Lung (tissue), 12 donors: Measurements from ENCODE around the gene CYB5B. TPM values are rescaled to one million over a fixed set of nuclear protein-coding genes. Genes with fewer than 3 reads are reported as not detected.

Source experiments
- ATAC-seq: fragments of 200-7000 bp; cut with Tn5 transposase; one replicate; pipeline ENCODE4 v1.9.1; 2020; ENCODE audit warnings: moderate number of reproducible peaks; ENCODE audit not compliant: insufficient read depth, low FRiP score
- DNase-seq, 3 donors: peaks; one replicate each; pipeline ENCODE4 v3.0.0-alpha.2; 2013 to 2017
- H3K27ac ChIP-seq, 2 donors: one replicate each; pipeline ENCODE4 v1.5.1; 2013; ENCODE audit warnings: mild to moderate bottlenecking in 2 of 2, moderate library complexity in 2 of 2, control low read depth in 1 of 2, inconsistent platforms in 1 of 2, low read depth in 1 of 2, low read length in 1 of 2
- H3K27me3 ChIP-seq, 3 donors: one replicate each; pipeline ENCODE4 v1.5.1; 2013; ENCODE audit warnings: low read length in 2 of 3; ENCODE audit not compliant: control insufficient read depth in 3 of 3, insufficient read depth in 3 of 3
- H3K36me3 ChIP-seq, 4 donors: one replicate each; pipeline ENCODE4 v1.5.1; 2013; ENCODE audit warnings: low read length in 4 of 4, mild to moderate bottlenecking in 1 of 4, moderate library complexity in 1 of 4; ENCODE audit not compliant: control insufficient read depth in 4 of 4, insufficient read depth in 4 of 4
- H3K4me1 ChIP-seq, 5 donors: one replicate each; pipeline ENCODE4 v1.5.1; 2013; ENCODE audit warnings: low read length in 5 of 5, mild to moderate bottlenecking in 2 of 5, moderate library complexity in 1 of 5; ENCODE audit not compliant: control insufficient read depth in 5 of 5, insufficient read depth in 5 of 5
- H3K4me3 ChIP-seq: one replicate; pipeline ENCODE4 v1.5.1; 2013; ENCODE audit warnings: mild to moderate bottlenecking, control low read depth, moderate library complexity
- H3K9ac ChIP-seq, 2 donors: one replicate each; pipeline ENCODE4 v1.5.1; 2013; ENCODE audit warnings: low read length in 2 of 2, control low read depth in 1 of 2; ENCODE audit not compliant: insufficient read depth in 1 of 2
- H3K9me3 ChIP-seq, 4 donors: one replicate each; pipeline ENCODE4 v1.5.1; 2013; ENCODE audit warnings: low read length in 3 of 4, mild to moderate bottlenecking in 1 of 4, moderate library complexity in 1 of 4; ENCODE audit not compliant: control insufficient read depth in 4 of 4, insufficient read depth in 3 of 4
- WGBS, 2 donors: extraction: QIAGEN DNeasy Blood & Tissue Kit; methylation state at CpG; one replicate each; pipeline ENCODE4 v1.1.7; 2013; 5-methylcytosine and 5-hydroxymethylcytosine counted together
- polyA plus RNA-seq, 2 donors: library from polyadenylated mRNA; stranded (reverse); fragments of 200-250 nt; gene quantifications; one replicate each; pipeline ENCODE4 v1.2.1, GENCODE V29; 2013
- total RNA-seq, 2 donors: library from RNA; depleted of rRNA in 1 of 2; stranded (reverse); fragments of >200 nt in 1 of 2; gene quantifications; one replicate each; pipeline ENCODE4 v1.2.1, GENCODE V29; 2014 to 2021
- TF ChIP-seq, protein P1 (sequence below): IDR thresholded peaks from 2 replicates; pipeline ENCODE4 v1.5.1; 2012; ENCODE audit warnings: mild to moderate bottlenecking; ENCODE audit errors: control extremely low read depth, extremely low read depth
- donor health status: control.
- donor health status: control.
- donor health status: Bipolar disorder and iron deficiency.
- donor health status: healthy.
- donor health status: DM: yes; HTN: yes; CAD: no.

CYB5B gene
- total and polyA plus RNA-seq, 4 donors = 68.1 to 103 (median 75.7) TPM

GRCh38 chr16:69479775-69480174 lies 55.4 kb downstream of the CYB5B start:
- DNase-seq (no peak), ATAC-seq (no peak)
- 84 to 93% methylated on average over 3 of the region's 3 CpGs for WGBS, 2 donors
- Histone ChIP-seq H3K36me3 (no peaks in the 10 kb centered on the region), H3K27ac (no peak overlapping the region), H3K9ac (no peak overlapping the region), H3K9me3 (no peaks in the 10 kb centered on the region), H3K4me1 (peaks cover 0 to 20% (median 4%) of the 10 kb centered on the region in 5 donors), H3K4me3 (no peak overlapping the region), H3K27me3 (no peaks in the 10 kb centered on the region)
- TF ChIP-seq, protein P1, sequence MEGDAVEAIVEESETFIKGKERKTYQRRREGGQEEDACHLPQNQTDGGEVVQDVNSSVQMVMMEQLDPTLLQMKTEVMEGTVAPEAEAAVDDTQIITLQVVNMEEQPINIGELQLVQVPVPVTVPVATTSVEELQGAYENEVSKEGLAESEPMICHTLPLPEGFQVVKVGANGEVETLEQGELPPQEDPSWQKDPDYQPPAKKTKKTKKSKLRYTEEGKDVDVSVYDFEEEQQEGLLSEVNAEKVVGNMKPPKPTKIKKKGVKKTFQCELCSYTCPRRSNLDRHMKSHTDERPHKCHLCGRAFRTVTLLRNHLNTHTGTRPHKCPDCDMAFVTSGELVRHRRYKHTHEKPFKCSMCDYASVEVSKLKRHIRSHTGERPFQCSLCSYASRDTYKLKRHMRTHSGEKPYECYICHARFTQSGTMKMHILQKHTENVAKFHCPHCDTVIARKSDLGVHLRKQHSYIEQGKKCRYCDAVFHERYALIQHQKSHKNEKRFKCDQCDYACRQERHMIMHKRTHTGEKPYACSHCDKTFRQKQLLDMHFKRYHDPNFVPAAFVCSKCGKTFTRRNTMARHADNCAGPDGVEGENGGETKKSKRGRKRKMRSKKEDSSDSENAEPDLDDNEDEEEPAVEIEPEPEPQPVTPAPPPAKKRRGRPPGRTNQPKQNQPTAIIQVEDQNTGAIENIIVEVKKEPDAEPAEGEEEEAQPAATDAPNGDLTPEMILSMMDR = no peak

DNA sequence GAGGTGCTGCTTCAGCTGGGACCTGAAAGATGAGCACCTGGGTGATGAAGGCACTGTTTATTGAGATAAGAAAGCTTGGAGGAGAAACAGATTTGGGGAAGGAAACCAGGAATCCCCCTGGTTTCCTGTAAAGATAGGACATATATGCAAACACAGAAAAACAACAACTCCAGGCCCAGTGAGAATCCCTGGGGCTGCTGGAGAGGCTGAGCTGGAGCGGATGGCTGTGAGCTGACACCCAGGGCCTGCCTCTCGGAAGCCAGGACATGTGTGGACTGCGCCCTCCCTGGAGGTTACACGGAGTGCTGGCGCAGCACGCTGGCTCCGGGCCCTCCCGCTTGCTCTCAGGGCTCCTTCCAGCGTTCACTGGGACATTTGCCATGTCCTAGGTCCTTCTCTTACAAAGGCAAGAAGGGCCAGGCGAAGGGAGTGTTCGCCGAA lies 57.5 kb downstream of the CYB5B start:
- Histone ChIP-seq H3K36me3 (no peaks in the 10 kb centered on the region), H3K4me3 (no peak overlapping the region), H3K4me1 (peaks cover 0 to 20% (median 4%) of the 10 kb centered on the region in 5 donors), H3K9ac (peak overlapping the region in 1 of 2 donors; percentile 62), H3K27me3 (no peaks in the 10 kb centered on the region), H3K9me3 (no peaks in the 10 kb centered on the region), H3K27ac (peak overlapping the region; percentile 61 to 79)
- DNase-seq = peak; percentile 84 to 97 (median 90)
- TF ChIP-seq, protein P1 = no peak
- WGBS, 2 donors = 23 to 36% methylated on average over 12 of the region's 12 CpGs
- ATAC-seq = peak; percentile 77

GRCh38 chr16:69482410-69482991 lies 58.1 kb downstream of the CYB5B start:
- H3K36me3 ChIP-seq = no peaks in the 10 kb centered on the region
- no peaks in the 10 kb centered on the region for H3K27me3 ChIP-seq
- H3K4me3 ChIP-seq = no peak overlapping the region
- peaks cover 0 to 20% (median 4%) of the 10 kb centered on the region in 5 donors for H3K4me1 ChIP-seq
- TF ChIP-seq, protein P1 = no peak
- peak overlapping the region; percentile 51 to 59 for H3K27ac ChIP-seq
- ATAC-seq = peak; percentile 10
- no peaks in the 10 kb centered on the region for H3K9me3 ChIP-seq
- peak; percentile 22 to 78 (median 64) for DNase-seq
- WGBS, 2 donors = 41 to 72% methylated on average over 10 of the region's 10 CpGs
- no peak overlapping the region for H3K9ac ChIP-seq
